Measurements from ENCODE around the gene SGIP1. TPM values are rescaled to one million over a fixed set of nuclear protein-coding genes. Genes with fewer than 3 reads are reported as not detected.
"Not testable (repeated sequence)": the region's sequence is repeated elsewhere in the genome, so short reads cannot be mapped to it uniquely, and the experiment has no call there.

SGIP1 gene
- total RNA-seq, 1 experiment from 2014 or later, result not detected

DNA sequence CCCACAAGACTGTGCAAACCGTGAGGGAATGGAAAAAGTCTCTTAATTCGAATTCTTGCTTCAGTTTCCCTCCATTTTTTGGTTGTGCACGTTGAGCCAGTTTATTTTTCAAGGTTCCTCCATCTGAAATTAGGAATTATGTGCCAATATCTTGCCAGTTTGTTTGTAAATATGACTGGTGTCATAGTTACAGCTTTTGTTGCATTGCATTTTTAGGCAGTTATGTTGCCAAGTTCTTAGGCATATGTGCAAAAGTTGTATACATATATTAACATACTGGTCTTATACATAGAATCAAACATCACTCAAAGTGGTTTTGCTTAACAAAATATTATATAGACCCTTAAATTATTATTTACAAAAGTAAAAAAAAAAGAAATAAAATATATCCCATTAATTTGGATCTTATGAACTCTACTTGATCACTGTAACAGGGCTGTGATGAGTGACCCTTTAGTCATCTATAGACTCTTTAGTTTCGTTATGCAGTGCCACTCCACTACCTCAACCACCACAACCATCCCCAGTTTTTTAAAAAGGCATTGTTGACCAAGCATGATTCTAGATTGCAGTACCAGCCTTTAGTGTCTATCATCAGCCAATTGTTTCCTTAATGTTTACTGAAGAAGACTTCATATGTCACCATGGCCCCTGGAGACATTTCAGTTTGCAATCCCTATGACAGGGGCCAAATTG is 197.4 kb downstream of the SGIP1 start:
- Mint-ChIP-seq H3K27ac (ENCODE audit: unreplicated experiment) (no peak overlapping the region), H3K9me3 (ENCODE audit: low read depth, unreplicated experiment) (no peaks in the 10 kb centered on the region), H3K27me3 (ENCODE audit: unreplicated experiment) (no peaks in the 10 kb centered on the region), H3K4me1 (ENCODE audit: low read depth, unreplicated experiment) (no peaks in the 10 kb centered on the region), H3K4me3 (ENCODE audit: low read depth, unreplicated experiment) (no peak overlapping the region), H3K36me3 (ENCODE audit: insufficient read depth, unreplicated experiment) (no peaks in the 10 kb centered on the region)
- BruUV-seq (replicated peaks), result no TSS peak
- TF ChIP-seq CTCF (IDR thresholded peaks at IDR 0.05; ENCODE audit: unreplicated experiment), result no peak
- DNase-seq, result no peak
- CTCF ChIA-PET, result no interaction called here
- intact Hi-C loops (cut with micrococcal nuclease; ENCODE audit: unreplicated experiment), result no loop called here

GRCh38 chr1:66732407-66733166 is 198.6 kb downstream of the SGIP1 start:
- TF ChIP-seq CTCF (IDR thresholded peaks at IDR 0.05; ENCODE audit: unreplicated experiment), result no peak
- no TSS peak for BruUV-seq (replicated peaks)
- Mint-ChIP-seq H3K27me3 (ENCODE audit: unreplicated experiment) (no peaks in the 10 kb centered on the region), H3K4me1 (ENCODE audit: low read depth, unreplicated experiment) (no peaks in the 10 kb centered on the region), H3K9me3 (ENCODE audit: low read depth, unreplicated experiment) (no peaks in the 10 kb centered on the region), H3K4me3 (ENCODE audit: low read depth, unreplicated experiment) (no peak overlapping the region), H3K27ac (ENCODE audit: unreplicated experiment) (no peak overlapping the region), H3K36me3 (ENCODE audit: insufficient read depth, unreplicated experiment) (no peaks in the 10 kb centered on the region)
- intact Hi-C loops (cut with micrococcal nuclease; ENCODE audit: unreplicated experiment), result no loop called here
- CTCF ChIA-PET, result no interaction called here
- no peak for DNase-seq

DNA sequence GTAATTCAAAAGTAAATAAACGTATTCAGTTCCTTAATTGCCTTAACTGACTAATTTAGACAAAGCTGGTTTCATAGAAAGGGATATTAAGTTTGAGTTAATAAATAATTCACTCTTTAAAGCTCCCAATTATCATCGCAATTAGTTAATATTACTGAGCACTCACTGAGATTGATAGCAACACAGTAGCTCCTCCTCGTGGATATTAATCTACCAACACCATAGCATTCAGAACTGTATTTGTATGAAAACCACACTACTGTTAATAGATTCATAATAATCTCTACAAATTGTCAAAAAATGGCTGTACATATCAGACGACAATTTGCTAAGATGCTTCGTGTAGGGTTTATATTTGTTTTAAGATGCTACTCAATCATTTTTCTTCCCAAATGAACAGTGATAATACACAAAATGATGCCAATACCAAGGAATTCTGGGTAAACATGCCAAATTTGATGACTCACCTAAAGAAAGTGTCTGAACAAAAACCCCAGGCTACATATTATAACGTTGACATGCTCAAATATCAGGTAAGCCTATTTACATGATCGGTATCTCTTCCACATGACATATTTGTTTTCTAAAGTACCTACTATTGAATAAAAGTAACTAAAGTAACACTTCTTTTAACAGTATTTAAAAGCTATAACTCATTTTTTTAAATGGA is 199.5 kb downstream of the SGIP1 start:
- no peaks in the 10 kb centered on the region for H3K4me1 Mint-ChIP-seq (ENCODE audit: low read depth, unreplicated experiment)
- H3K9me3 Mint-ChIP-seq (ENCODE audit: low read depth, unreplicated experiment), result no peaks in the 10 kb centered on the region
- BruUV-seq (replicated peaks), result no TSS peak
- CTCF ChIA-PET, result no interaction called here
- H3K36me3 Mint-ChIP-seq (ENCODE audit: insufficient read depth, unreplicated experiment), result no peaks in the 10 kb centered on the region
- no peak for TF ChIP-seq CTCF (IDR thresholded peaks at IDR 0.05; ENCODE audit: unreplicated experiment)
- intact Hi-C loops (cut with micrococcal nuclease; ENCODE audit: unreplicated experiment), result no loop called here
- H3K27me3 Mint-ChIP-seq (ENCODE audit: unreplicated experiment), result no peaks in the 10 kb centered on the region
- H3K27ac Mint-ChIP-seq (ENCODE audit: unreplicated experiment), result no peak overlapping the region
- no peak overlapping the region for H3K4me3 Mint-ChIP-seq (ENCODE audit: low read depth, unreplicated experiment)
- no peak for DNase-seq

DNA sequence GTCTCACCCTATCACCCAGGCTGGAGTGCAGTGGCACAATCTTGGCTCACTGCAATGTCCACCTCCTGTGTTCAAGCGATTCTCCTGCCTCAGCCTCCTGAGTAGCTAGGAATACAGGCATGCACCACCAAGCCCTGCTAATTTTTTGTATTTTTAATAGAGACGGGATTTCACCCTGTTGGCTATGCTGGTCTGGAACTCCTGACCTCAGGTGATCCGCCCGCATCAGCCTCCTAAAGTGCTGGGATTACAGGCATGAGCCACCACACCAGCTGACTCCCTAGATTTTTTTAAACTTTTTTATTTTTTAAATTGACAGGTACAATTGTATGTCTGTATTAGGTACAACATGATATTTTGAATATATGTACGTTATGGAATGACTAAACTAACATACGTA is 200.6 kb downstream of the SGIP1 start:
- CTCF ChIA-PET, result interaction anchor here (0.7 kb wide), 1 partner anchor 85 kb away, joined by 3 read pairs; no protein-coding TSS in a partner anchor
- H3K9me3 Mint-ChIP-seq (ENCODE audit: low read depth, unreplicated experiment), result not testable (repeated sequence)

More for the DNA sequence above, 200.6 kb downstream of the SGIP1 start:
- DNase-seq; H3K27ac Mint-ChIP-seq (ENCODE audit: unreplicated experiment); H3K36me3 Mint-ChIP-seq (ENCODE audit: insufficient read depth, unreplicated experiment); BruUV-seq (replicated peaks); H3K27me3 Mint-ChIP-seq (ENCODE audit: unreplicated experiment); H3K4me3 Mint-ChIP-seq (ENCODE audit: low read depth, unreplicated experiment); intact Hi-C loops (cut with micrococcal nuclease; ENCODE audit: unreplicated experiment); H3K4me1 Mint-ChIP-seq (ENCODE audit: low read depth, unreplicated experiment): not testable (repeated sequence)
